Erythroblast (primary cell): ENCODE results near the gene CCDC6.

Experiments used
- GATA1 ChIP-seq: IDR thresholded peaks from 2 replicates; pipeline ENCODE4 v1.6.1; 2011; ENCODE audit warnings: low read depth, mild to moderate bottlenecking, control low read depth, low read length, moderate library complexity
- POLR2A ChIP-seq: IDR thresholded peaks from 2 replicates; pipeline ENCODE4 v1.6.1; 2011; ENCODE audit warnings: mild to moderate bottlenecking, low read length

- TF ChIP-seq POLR2A (no peak), GATA1 (no peak)
Observed at GRCh38 chr10:59752278-59752940, 153.9 kb downstream of the CCDC6 start.
